ENCODE data around the gene KRT82. TPM values are rescaled to one million over a fixed set of nuclear protein-coding genes. Genes with fewer than 3 reads are reported as not detected.

KRT82 gene
- total RNA-seq, 2 experiments from 2014 or later, result not detected

DNA sequence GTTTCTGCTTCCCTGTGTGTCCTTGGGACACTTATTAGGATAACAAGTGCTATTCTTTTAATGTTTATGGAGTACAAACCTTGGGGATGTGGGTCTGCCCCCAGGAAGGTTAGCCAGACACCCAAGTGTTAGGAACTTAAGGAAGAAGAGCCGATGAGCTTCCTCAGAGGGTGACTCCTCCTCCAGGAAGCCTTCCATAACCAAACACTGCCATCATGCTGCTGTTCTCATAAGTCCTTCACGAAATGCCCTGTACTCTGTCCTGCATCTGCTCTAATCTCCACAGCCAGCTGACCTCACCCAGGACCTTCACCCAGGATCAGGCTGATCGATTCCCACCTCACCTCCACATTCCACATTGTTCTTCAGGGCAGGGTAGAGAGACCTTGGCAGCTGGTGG, 37.6 kb downstream of the KRT82 start:
- Mint-ChIP-seq H3K27ac (no peak overlapping the region), H3K27me3 (peaks cover 6% of the 10 kb centered on the region), H3K4me1 (peaks cover 2% of the 10 kb centered on the region), H3K9me3 (no peaks in the 10 kb centered on the region), H3K4me3 (no peak overlapping the region), H3K36me3 (no peaks in the 10 kb centered on the region)
- no peak for DNase-seq

DNA sequence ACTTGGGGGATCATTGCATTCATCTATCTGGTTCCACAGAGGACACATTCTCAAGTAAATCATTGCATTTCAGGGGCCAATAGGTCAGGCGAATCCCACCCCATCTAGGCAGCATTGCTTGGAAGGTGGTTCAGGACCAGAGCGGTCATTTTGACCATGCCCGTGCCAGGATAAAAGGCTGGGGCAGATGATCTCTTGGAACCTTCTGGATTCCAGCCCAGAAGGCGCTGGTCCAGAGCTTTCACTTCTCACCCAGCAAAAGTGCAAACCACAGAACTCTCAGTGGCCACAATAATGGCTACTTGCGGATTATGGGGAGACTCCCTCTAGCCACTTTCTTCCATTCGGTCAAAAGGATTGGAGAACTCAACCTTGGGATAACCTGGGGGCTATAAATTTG, 38.3 kb downstream of the KRT82 start:
- Mint-ChIP-seq H3K4me3 (no peak overlapping the region), H3K27ac (no peak overlapping the region), H3K4me1 (peaks cover 2% of the 10 kb centered on the region), H3K9me3 (no peaks in the 10 kb centered on the region), H3K36me3 (no peaks in the 10 kb centered on the region), H3K27me3 (peaks cover 6% of the 10 kb centered on the region)
- no peak for DNase-seq

DNA sequence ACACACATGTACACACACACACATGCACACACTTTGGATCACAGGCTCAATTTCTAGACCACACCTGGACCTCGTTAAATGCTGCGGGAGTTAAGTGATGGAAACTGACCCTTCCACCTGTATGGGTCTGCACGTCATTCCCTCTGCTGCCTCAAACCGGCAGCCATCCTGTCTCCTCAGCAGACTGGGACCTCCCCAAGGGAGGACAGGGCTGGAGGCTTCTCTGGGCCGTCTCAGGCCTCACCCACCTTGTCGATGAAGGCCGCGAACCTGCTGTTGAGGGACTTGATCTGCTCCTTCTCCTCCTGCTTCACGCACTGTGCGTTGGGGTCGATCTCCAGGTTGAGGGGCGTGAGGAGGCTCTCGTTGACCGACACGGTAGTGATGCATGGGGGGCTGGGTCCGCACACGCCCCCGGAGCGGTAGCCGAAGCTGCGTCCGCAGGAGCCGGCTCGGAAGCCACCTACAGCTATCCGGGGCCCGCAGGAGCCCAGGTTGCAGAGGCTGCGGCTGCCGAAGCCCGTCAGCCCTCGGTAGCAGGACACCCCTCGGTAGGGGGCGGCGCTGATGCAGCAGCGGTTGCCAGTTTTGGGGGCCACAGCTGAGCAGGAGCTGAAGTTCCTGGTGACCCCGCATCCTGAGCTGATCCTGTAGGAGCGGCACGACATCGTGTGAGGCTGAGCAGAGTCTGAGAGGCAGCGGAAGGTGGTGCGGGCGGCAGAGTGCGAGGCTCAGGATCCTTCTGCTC, 39.2 kb downstream of the KRT82 start, which contains the start of gene KRT85:
Gene KRT85, minus strand, starts transcription at position 744 of the 748 bp plus-strand sequence. Its CDS starts 76 bp downstream, at position 668.
- Mint-ChIP-seq H3K27me3 (peaks cover 2% of the 10 kb centered on the region), H3K36me3 (no peaks in the 10 kb centered on the region), H3K4me3 (no peak within 1 kb of the TSS), H3K4me1 (no peaks in the 10 kb centered on the region), H3K27ac (no peak within 1 kb of the TSS), H3K9me3 (no peaks in the 10 kb centered on the region)
- DNase-seq, result no peak

- no peak for DNase-seq
- no peaks in the 10 kb centered on the region for H3K9me3 Mint-ChIP-seq
- no peak overlapping the region for H3K27ac Mint-ChIP-seq
- H3K36me3 Mint-ChIP-seq, result no peaks in the 10 kb centered on the region
- H3K4me3 Mint-ChIP-seq, result no peak overlapping the region
- H3K4me1 Mint-ChIP-seq, result no peaks in the 10 kb centered on the region
- no peaks in the 10 kb centered on the region for H3K27me3 Mint-ChIP-seq
Observed at GRCh38 chr12:52364901-52365489, 41.1 kb downstream of the KRT82 start.

GRCh38 chr12:52364061-52364460, 42.1 kb downstream of the KRT82 start:
- no peaks in the 10 kb centered on the region for H3K9me3 Mint-ChIP-seq
- H3K27me3 Mint-ChIP-seq, result no peaks in the 10 kb centered on the region
- no peak overlapping the region for H3K4me3 Mint-ChIP-seq
- DNase-seq, result no peak
- no peaks in the 10 kb centered on the region for H3K36me3 Mint-ChIP-seq
- H3K27ac Mint-ChIP-seq, result no peak overlapping the region
- peaks cover 7% of the 10 kb centered on the region for H3K4me1 Mint-ChIP-seq

DNA sequence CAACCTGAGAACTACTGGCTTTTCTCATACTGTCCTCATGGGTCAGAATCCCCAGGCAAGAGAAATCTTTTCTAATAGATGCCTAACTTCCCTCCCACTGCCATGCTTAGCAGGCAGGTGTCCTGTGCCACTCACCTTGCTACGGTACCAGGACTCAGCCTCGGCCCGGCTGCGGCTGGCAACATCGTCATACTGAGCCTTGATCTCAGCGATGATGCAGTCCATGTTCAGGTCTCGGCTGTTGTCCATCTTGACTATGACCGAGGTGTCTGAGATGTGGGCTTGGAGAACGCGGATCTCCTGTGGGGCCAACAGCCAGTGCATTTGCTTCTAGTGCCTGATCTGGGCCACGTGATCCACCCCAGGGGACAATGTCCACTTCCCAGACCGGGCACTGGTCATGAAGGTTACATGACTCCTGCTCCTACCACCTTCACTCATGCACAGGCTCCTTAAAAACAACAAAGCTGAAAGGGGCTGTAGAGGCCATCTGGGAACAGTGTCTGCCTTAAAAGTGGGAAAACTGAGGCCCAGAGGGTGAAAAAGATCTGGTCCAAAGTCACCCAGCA, 42.9 kb downstream of the KRT82 start:
- H3K9me3 Mint-ChIP-seq, result no peaks in the 10 kb centered on the region
- no peak for DNase-seq
- no peaks in the 10 kb centered on the region for H3K36me3 Mint-ChIP-seq
- peaks cover 16% of the 10 kb centered on the region for H3K4me1 Mint-ChIP-seq
- no peak overlapping the region for H3K4me3 Mint-ChIP-seq
- H3K27ac Mint-ChIP-seq, result no peak overlapping the region
- H3K27me3 Mint-ChIP-seq, result no peaks in the 10 kb centered on the region

DNA sequence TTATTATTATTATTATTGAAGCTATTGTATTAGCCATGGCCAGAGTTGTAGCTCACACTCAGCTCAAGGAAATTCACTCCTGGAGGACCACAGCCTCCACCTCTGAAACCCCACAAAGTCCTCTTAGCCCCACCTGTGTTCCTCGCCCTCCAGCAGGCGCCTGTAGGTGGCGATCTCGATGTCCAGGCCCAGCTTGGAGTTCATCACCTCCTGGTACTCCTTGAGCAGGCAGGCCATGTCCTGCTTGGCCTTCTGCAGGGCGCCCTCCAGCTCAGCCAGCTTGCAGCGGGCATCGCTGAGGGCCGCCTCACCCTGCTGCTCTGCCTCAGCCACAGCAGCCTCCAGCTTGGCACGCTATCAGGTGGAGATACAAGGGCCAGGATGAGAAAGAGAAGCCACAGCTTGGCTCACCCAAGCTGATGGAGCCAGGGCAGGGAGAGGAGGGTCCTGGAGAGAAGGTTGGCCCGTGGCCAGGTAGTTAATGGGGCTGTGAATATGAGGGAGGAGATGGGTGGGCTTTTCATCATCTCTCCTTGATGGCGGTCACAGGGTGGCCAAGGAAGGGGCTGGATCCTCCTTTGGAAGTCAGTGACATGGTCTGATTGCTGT, 43.9 kb downstream of the KRT82 start:
- Mint-ChIP-seq H3K27me3 (no peaks in the 10 kb centered on the region), H3K36me3 (no peaks in the 10 kb centered on the region), H3K4me3 (no peak overlapping the region), H3K27ac (no peak overlapping the region), H3K4me1 (peaks cover 24% of the 10 kb centered on the region), H3K9me3 (no peaks in the 10 kb centered on the region)
- DNase-seq, result no peak

DNA sequence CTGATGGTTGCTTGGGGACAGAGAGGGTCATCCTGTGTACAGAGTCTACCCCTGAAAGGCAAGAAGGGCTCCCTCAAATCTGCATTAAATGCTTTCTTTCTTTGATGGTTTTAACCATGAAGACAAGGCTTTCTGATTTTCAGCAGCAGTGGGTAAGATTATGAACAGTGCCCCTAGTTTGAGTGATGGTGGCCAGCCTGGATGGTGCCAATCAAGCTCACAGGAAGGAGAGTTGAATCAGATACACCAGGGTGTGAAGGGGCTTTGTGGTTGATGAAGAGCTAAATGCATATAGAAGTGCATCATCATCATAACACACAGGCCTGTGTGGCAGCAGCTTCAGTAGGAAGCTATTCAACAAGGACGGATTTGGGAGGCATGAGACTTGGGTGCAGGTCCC, 44.6 kb downstream of the KRT82 start:
- Mint-ChIP-seq H3K4me3 (no peak overlapping the region), H3K27me3 (no peaks in the 10 kb centered on the region), H3K27ac (no peak overlapping the region), H3K4me1 (peaks cover 24% of the 10 kb centered on the region), H3K9me3 (no peaks in the 10 kb centered on the region), H3K36me3 (no peaks in the 10 kb centered on the region)
- no peak for DNase-seq

GRCh38 chr12:52360663-52361271, 45.4 kb downstream of the KRT82 start:
- Mint-ChIP-seq H3K4me3 (no peak overlapping the region), H3K36me3 (no peaks in the 10 kb centered on the region), H3K9me3 (no peaks in the 10 kb centered on the region), H3K4me1 (peaks cover 24% of the 10 kb centered on the region), H3K27ac (no peak overlapping the region), H3K27me3 (no peaks in the 10 kb centered on the region)
- DNase-seq, result no peak

DNA sequence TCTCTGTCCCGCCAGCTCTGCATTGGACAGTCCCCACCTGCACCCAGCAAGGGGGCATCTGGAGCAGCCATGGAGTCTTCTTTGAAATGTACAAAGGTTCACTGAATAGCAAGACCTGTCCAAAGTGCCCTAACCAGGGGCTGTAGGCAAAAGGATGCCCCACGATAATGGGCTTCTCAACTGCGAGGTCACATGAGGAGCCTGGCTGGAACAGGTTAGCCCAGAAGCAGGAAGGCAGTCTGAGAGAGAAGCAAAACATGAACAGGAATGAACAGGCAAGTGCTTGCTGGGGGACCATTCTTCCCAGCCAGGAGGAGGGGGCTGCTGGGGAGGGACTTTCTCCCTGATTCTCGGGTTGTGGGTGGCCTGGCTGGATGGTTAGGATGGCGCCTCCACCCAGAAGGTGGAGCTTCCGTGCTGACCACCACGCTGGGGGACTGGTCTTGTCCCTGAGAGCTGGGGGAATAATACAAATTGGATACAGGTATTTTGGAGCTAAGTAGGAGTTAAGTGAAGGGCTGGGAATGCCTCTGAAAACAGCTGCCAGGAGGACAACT, 46.0 kb downstream of the KRT82 start:
- H3K9me3 Mint-ChIP-seq, result no peaks in the 10 kb centered on the region
- no peaks in the 10 kb centered on the region for H3K36me3 Mint-ChIP-seq
- no peak for DNase-seq
- no peak overlapping the region for H3K27ac Mint-ChIP-seq
- H3K4me1 Mint-ChIP-seq, result peaks cover 24% of the 10 kb centered on the region
- no peaks in the 10 kb centered on the region for H3K27me3 Mint-ChIP-seq
- H3K4me3 Mint-ChIP-seq, result no peak overlapping the region

DNA sequence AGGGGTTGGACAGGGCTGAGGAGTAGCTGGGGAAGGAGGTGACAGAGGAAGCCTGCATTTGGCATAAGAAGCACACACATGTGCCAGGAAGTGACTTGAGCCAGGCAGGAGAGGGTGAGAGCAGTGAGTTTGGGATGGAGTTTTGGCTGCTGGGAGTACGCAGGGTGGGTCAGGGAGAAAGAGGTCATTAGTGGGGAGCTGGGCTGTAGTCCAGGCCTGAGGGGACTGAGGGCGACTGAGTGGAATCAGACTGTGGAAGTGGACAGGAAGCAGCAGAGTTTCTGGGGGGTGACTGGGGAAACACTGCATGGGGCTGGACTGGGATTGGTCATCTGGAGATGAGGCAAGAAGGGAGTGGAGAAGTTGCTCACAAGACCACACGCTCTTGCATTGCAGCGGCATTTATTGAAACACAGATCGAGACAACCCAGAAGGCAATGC, 46.5 kb downstream of the KRT82 start:
- DNase-seq, result no peak
- Mint-ChIP-seq H3K4me1 (peaks cover 24% of the 10 kb centered on the region), H3K9me3 (no peaks in the 10 kb centered on the region), H3K4me3 (no peak overlapping the region), H3K27me3 (no peaks in the 10 kb centered on the region), H3K27ac (no peak overlapping the region), H3K36me3 (no peaks in the 10 kb centered on the region)

DNA sequence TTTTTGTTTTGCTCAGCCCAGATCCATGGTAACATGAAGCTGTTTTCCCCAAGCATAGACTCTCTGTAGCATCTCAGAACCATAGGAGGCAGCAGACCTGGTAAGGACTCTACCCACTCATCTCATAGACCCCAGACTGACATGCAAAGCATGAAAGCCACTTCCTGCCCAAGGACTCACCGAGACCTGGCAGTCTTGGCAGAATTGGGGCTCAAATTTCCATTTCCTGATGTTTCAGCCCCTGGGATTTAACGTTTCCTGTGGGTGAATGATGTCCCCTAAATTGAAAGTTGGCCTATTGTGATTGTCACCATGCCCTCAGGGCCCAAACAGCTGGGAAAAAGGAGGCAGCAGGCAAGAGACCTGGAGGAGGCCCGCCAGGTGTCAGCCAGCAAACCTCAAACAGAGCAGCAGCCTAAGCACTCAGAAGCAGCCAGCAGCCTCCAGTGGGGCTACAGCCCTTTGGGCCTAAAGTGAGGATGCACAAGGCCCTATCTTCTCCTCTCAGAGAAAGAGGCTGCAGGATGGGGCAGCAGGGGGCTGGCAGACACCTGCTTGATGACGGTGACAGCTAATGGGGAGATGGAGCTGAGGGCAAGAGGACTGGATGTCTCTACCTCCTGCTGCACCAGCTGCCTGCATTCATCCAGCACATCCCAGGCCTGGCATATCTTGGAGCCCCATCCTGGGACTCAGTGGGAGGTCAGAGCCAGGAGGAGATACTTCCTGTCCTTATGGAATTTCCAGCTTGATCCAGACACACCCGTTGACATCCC, 47.4 kb downstream of the KRT82 start:
- peak overlapping the region; percentile 5 for H3K27ac Mint-ChIP-seq
- H3K9me3 Mint-ChIP-seq, result no peaks in the 10 kb centered on the region
- H3K4me1 Mint-ChIP-seq, result peaks cover 28% of the 10 kb centered on the region

DNA sequence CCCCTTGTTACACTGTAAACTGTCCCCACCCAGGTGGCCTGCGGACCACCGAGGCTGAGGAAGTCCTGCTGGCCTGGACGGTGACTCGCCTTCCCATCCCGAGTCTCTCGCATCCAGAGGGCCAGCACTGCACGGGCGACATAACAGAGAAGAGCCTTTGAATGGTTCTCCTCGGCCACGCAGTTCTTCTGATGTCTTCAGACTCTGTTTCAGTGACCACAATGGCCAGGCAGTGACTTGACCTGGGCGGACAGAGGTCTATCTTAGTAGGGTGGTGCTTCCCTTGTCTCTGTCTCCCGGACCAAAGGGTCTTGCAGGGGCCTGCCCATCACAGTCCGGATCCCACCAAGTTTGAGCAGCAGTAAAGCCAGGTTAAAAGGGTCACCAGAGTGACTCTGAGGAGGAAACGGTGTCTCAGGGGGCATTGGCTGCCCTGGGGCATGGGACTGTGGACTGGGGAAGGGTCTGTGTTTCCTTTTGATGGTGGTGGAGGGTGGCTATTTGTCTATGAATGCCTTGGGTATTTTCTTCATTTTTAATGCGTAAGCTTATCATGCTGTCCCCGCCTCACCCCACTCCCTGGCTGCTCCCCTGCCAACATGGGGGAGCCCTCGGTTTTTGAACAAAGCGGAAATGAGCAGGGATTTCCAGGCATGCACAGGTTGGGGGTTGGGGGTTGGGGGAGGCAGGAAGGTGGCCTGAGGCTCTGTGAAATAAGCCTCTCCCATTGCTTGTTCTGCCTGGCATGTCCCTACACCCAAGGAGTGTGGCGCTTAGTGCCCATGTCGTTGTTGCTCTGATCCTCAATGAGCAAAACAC, 49.2 kb downstream of the KRT82 start:
- no peaks in the 10 kb centered on the region for H3K9me3 Mint-ChIP-seq
- H3K36me3 Mint-ChIP-seq, result no peaks in the 10 kb centered on the region
- H3K4me3 Mint-ChIP-seq, result no peak overlapping the region
- DNase-seq, result no peak
- H3K27me3 Mint-ChIP-seq, result peaks cover 4% of the 10 kb centered on the region
- no peak overlapping the region for H3K27ac Mint-ChIP-seq
- peaks cover 37% of the 10 kb centered on the region for H3K4me1 Mint-ChIP-seq

More for the DNA sequence above, 47.4 kb downstream of the KRT82 start:
- Mint-ChIP-seq H3K4me3 (no peak overlapping the region), H3K27me3 (no peaks in the 10 kb centered on the region), H3K36me3 (no peaks in the 10 kb centered on the region)
- DNase-seq, result peak; percentile 53

All from activated naive CD8-positive, alpha-beta T cell treated with anti-CD3 and anti-CD28 coated beads for 36 hours (primary cell).